K562 (cell line): ENCODE measurements around the gene FIGLA. TPM values are rescaled to one million over a fixed set of nuclear protein-coding genes. Genes with fewer than 3 reads are reported as not detected.

Source experiments
- ATAC-seq: fragments of 200-7000 bp; cut with Tn5 transposase; 3 replicates; pipeline ENCODE4 v1.9.1; 2020; ENCODE audit warnings: moderate library complexity
- BruUV-seq: library from RNA; stranded (reverse); fragments of 400-500 nt; replicated peaks from 2 replicates; lab custom pipeline; 2021; lab: Mats Ljungman, UMichigan
- CTCF ChIA-PET: fragments of 300-600 bp; formaldehyde crosslinking; extraction: SDS; loops from one replicate; lab custom pipeline; 2021; ENCODE audit warnings: low intra/inter-chr PET ratio; lab: Yijun Ruan, JAX
- POLR2A ChIA-PET: fragments of 300-600, 350-650 bp; sonication (Branson Sonifier 250); formaldehyde crosslinking; extraction: SDS; loops from one replicate; lab custom pipeline; 2021; ENCODE audit warnings: antibody characterized with exemption, inconsistent platforms; lab: Yijun Ruan, JAX
- DNase-seq, 4 experiments: peaks; one replicate each; pipeline versions ENCODE4 v3.0.0 to v3.0.0-alpha.2; 2011 to 2018; ENCODE audit warnings: low spot score in 3 of 4, mixed read lengths in 3 of 4; ENCODE audit errors: extremely low read depth in 1 of 4
- FAIRE-seq: peaks from 2 replicates; lab custom pipeline; 2011; peaks lifted over from hg19 to GRCh38; lab: Jason Lieb, UNC
- H2AFZ ChIP-seq: 2 replicates; pipeline ENCODE4 v1.6.0; 2011; ENCODE audit warnings: low read depth, low read length, control low read depth, inconsistent platforms
- H3K27ac ChIP-seq: fragments of 200-600 bp; 3 replicates; pipeline ENCODE4 v1.8.0; 2011; ENCODE audit warnings: low read depth, mild to moderate bottlenecking, control low read depth, inconsistent platforms, low read length, moderate library complexity, mixed read lengths; ENCODE audit errors: extremely low read depth
- H3K27me3 ChIP-seq, 2 experiments: fragments of 300-600 bp in 1 of 2; 2 replicates in 1 of 2; 3 replicates in 1 of 2; pipeline versions ENCODE4 v1.6.0 to v1.8.0; 2011; ENCODE audit warnings: inconsistent platforms in 2 of 2, low read length in 2 of 2, mild to moderate bottlenecking in 1 of 2, mixed read lengths in 1 of 2, moderate library complexity in 1 of 2; ENCODE audit not compliant: control insufficient read depth in 2 of 2, insufficient read depth in 2 of 2
- H3K36me3 ChIP-seq: fragments of 300-600 bp; 3 replicates; pipeline ENCODE4 v1.8.0; 2011; ENCODE audit warnings: mild to moderate bottlenecking, low read length, inconsistent platforms; ENCODE audit not compliant: control insufficient read depth, insufficient read depth
- H3K4me1 ChIP-seq, 2 experiments: fragments of 200-600 bp in 1 of 2; replicated peaks in 1 of 2; 2 replicates in 1 of 2; 3 replicates in 1 of 2; pipeline versions ENCODE4 v1.5.1 to v1.8.0; 2011; ENCODE audit warnings: inconsistent platforms in 2 of 2, low read length in 2 of 2, mild to moderate bottlenecking in 1 of 2, mixed read lengths in 1 of 2, moderate library complexity in 1 of 2; ENCODE audit not compliant: control insufficient read depth in 2 of 2, insufficient read depth in 2 of 2
- H3K4me2 ChIP-seq: 2 replicates; pipeline ENCODE4 v1.6.1; 2011; ENCODE audit warnings: low read length, control low read depth, inconsistent platforms, mixed read lengths; ENCODE audit not compliant: insufficient read depth
- H3K4me3 ChIP-seq: fragments of 200-600 bp; sonication (generic), shearing (Covaris generic); 2 replicates; pipeline ENCODE4 v1.5.1; 2016; ENCODE audit warnings: control low read depth, inconsistent platforms
- H3K79me2 ChIP-seq: fragments of 200-600 bp; 3 replicates; pipeline ENCODE4 v1.8.0; 2011; ENCODE audit warnings: low read length, inconsistent platforms; ENCODE audit not compliant: control insufficient read depth, insufficient read depth
- H3K9ac ChIP-seq, 2 experiments: 2 replicates each; pipeline versions ENCODE4 v1.6.0 to v1.6.1; 2011; ENCODE audit warnings: low read depth in 2 of 2, low read length in 2 of 2, control low read depth in 1 of 2, inconsistent platforms in 1 of 2, mild to moderate bottlenecking in 1 of 2, mixed read lengths in 1 of 2; ENCODE audit not compliant: insufficient read depth in 1 of 2
- H3K9me1 ChIP-seq: one replicate; pipeline ENCODE4 v1.6.0; 2011; ENCODE audit warnings: inconsistent platforms, mild to moderate bottlenecking, low read length, moderate library complexity; ENCODE audit not compliant: control insufficient read depth, insufficient read depth
- H3K9me3 ChIP-seq: replicated peaks from 2 replicates; pipeline ENCODE4 v1.5.1; 2011; ENCODE audit warnings: low read depth, low read length, inconsistent platforms; ENCODE audit not compliant: control insufficient read depth, insufficient read depth
- H4K20me1 ChIP-seq: replicated peaks from 2 replicates; pipeline ENCODE4 v1.6.1; 2011; ENCODE audit warnings: low read length, inconsistent platforms, mixed read lengths; ENCODE audit not compliant: control insufficient read depth, insufficient read depth
- DACH1 ChIP-seq: fragments of 450-650 bp; IDR thresholded peaks from 2 replicates; pipeline ENCODE4 v1.6.1; 2018; ENCODE audit not compliant: partially characterized antibody
- EHMT2 ChIP-seq: fragments of 450-650 bp; IDR thresholded peaks from 2 replicates; pipeline ENCODE4 v1.6.1; 2018; ENCODE audit warnings: antibody characterized with exemption
- MIER1 ChIP-seq: fragments of 450-650 bp; IDR thresholded peaks from 2 replicates; pipeline ENCODE4 v1.6.1; 2016; ENCODE audit warnings: antibody characterized with exemption, mild to moderate bottlenecking, low read depth
- MYNN ChIP-seq, 2 experiments: sonication (generic); formaldehyde crosslinking in 1 of 2; IDR thresholded peaks; 2 replicates each; pipeline versions ENCODE4 v1.5.0 to v1.6.1; 2016 to 2020; ENCODE audit warnings: antibody characterized with exemption in 1 of 2, missing genetic modification reagents in 1 of 2
- TOE1 ChIP-seq, 2 experiments: fragments of 450-650 bp in 1 of 2; sonication (generic) in 1 of 2; formaldehyde crosslinking in 1 of 2; IDR thresholded peaks; 2 replicates each; pipeline versions ENCODE4 v1.7.1 to v1.8.0; 2016 to 2022; ENCODE audit warnings: borderline replicate concordance in 2 of 2, mild to moderate bottlenecking in 2 of 2, antibody characterized with exemption in 1 of 2, inconsistent platforms in 1 of 2, low read depth in 1 of 2, missing genetic modification reagents in 1 of 2, moderate library complexity in 1 of 2
- ZC3H8 ChIP-seq: fragments of 450-650 bp; IDR thresholded peaks from 2 replicates; pipeline ENCODE4 v1.6.1; 2017
- ZFPM2 ChIP-seq: fragments of 250-450 bp; sonication (Bioruptor Pico); IDR thresholded peaks from 2 replicates; pipeline ENCODE4 v1.5.1; 2022; ENCODE audit warnings: mild to moderate bottlenecking
- ZKSCAN1 ChIP-seq: fragments of 150-350 bp; IDR thresholded peaks from 2 replicates; pipeline ENCODE4 v1.6.1; 2016; ENCODE audit warnings: low read depth, low read length
- WGBS: fragments of 100-300 bp; shearing (Covaris generic); methylation state at CpG from one replicate; pipeline ENCODE4 v1.1.6; 2016; ENCODE audit warnings: low coverage, mixed read lengths; ENCODE audit not compliant: insufficient coverage; ENCODE audit errors: missing lambda C conversion rate; 5-methylcytosine and 5-hydroxymethylcytosine counted together
- in situ Hi-C: fragments of 300-500 bp; cut with MboI; formaldehyde crosslinking; loops from 4 replicates; pipeline ENCODE4 v1.15.0; 2018; ENCODE audit warnings: inconsistent platforms, mixed read lengths
- intact Hi-C: fragments of 100-400 bp; cut with micrococcal nuclease; formaldehyde crosslinking; loops from 2 replicates; pipeline ENCODE4 v1.14.2; 2022
- polyA plus RNA-seq, 8 experiments: library from polyadenylated mRNA; depleted of rRNA in 4 of 8; stranded (reverse) in 5 of 8; unstranded in 3 of 8; fragments of >200 nt; fragmentation: Nextera tagmentation in 2 of 8; fragmentation: Illumina TruSeq in 1 of 8; extraction: Ambion mirVana in 2 of 8; extraction: Trizol in 1 of 8; gene quantifications; 2 replicates each; pipeline versions ENCODE4 v1.2.1 to v1.2.3, GENCODE V29; 2011 to 2014; ENCODE audit warnings: inconsistent platforms in 1 of 8, missing spikeins in 1 of 8
- total RNA-seq, 7 experiments: library from RNA; depleted of rRNA in 6 of 7; stranded (reverse); fragments of >200 nt in 6 of 7; fragmentation: Illumina TruSeq in 2 of 7; extraction: Trizol in 2 of 7; gene quantifications; 2 replicates each; pipeline versions ENCODE4 v1.2.1 to v1.2.3, GENCODE V29; 2011 to 2021; ENCODE audit warnings: low replicate concordance in 1 of 7
- TF ChIP-seq, protein P1 (sequence below): fragments of 250-450 bp; sonication (Bioruptor Pico); IDR thresholded peaks from 2 replicates; pipeline ENCODE4 v1.5.0; 2021
- TF ChIP-seq, protein P2 (sequence below), 2 experiments: fragments of 450-650 bp; conservative IDR thresholded peaks; 2 replicates each; pipeline ENCODE4 v1.6.1; 2017; ENCODE audit warnings: mild to moderate bottlenecking in 2 of 2, moderate library complexity in 2 of 2
- TF ChIP-seq, protein P3 (sequence below), 2 experiments: fragments of 250-450 bp in 1 of 2; fragments of 450-650 bp in 1 of 2; sonication (Bioruptor Pico) in 1 of 2; IDR thresholded peaks; 2 replicates each; pipeline versions ENCODE4 v1.6.1 to v1.8.0; 2016 to 2021; ENCODE audit warnings: mild to moderate bottlenecking in 2 of 2, moderate library complexity in 2 of 2, missing compliant biosample characterization in 1 of 2, missing genetic modification characterization in 1 of 2
- TF ChIP-seq, protein P4 (sequence below): fragments of 450-650 bp; IDR thresholded peaks from one replicate; pipeline ENCODE4 v1.6.1; 2018; ENCODE audit warnings: mild to moderate bottlenecking, moderate library complexity; ENCODE audit not compliant: partially characterized antibody
- TF ChIP-seq, protein P5 (sequence below): fragments of 250-450 bp; sonication (Bioruptor Pico); IDR thresholded peaks from 2 replicates; pipeline ENCODE4 v1.5.0; 2020; ENCODE audit warnings: mild to moderate bottlenecking
- TF ChIP-seq, protein P6 (sequence below): fragments of 450-650 bp; IDR thresholded peaks from 2 replicates; pipeline ENCODE4 v1.7.0; 2016; ENCODE audit warnings: borderline replicate concordance

The FIGLA gene
- total and polyA plus RNA-seq, 9 of the 15 experiments (the other 6 are each of a cell fraction or from before 2014, with no cell fraction given) = not detected

DNA sequence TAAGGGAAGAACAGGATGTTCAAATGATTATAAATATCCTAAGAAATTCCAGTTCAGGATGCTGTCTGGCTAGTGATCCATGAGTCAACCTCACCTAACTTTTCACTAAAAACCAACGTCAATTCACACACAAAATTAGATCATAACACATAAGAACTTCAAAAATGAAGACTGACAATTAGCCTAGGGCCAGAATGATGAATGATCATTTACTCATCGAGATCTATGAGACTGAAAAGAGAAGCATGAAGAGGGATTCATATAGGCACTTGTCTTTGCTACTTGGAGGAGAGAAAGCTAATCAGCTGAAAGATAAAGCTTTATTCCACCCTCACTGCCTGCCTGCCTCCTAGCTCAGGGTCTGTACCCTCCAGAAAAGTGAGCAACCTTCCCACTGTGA is 52.3 kb downstream of the FIGLA start:
- POLR2A ChIA-PET = interaction anchor here (1.5 kb wide), 1 partner anchor 14 kb away, joined by 4 read pairs; no protein-coding TSS in a partner anchor
- no peak overlapping the region for H3K4me2 ChIP-seq

More for the DNA sequence above, 52.3 kb downstream of the FIGLA start:
- no peaks in the 10 kb centered on the region for H3K27me3 ChIP-seq
- 0 out of 3 replicates have a peak, but pooled peaks cover 8% of the 10 kb centered on the region for H3K79me2 ChIP-seq
- H3K4me3 ChIP-seq = no peak overlapping the region
- H4K20me1 ChIP-seq = no peaks in the 10 kb centered on the region
- in situ Hi-C loops (no loop called here), intact Hi-C loops (no loop called here)
- H2AFZ ChIP-seq = no peak overlapping the region
- FAIRE-seq (no peak), ATAC-seq (no peak), DNase-seq (no peak)
- no peaks in the 10 kb centered on the region for H3K36me3 ChIP-seq
- TF ChIP-seq ZC3H8 (no peak), MIER1 (no peak), ZKSCAN1 (no peak), TOE1 (IDR thresholded peaks at IDR 0.05; ENCODE audit: borderline replicate concordance) (no peak), TOE1 (CRISPR knock-in tag; IDR thresholded peaks at IDR 0.05; ENCODE audit: borderline replicate concordance, low read depth) (no peak), ZFPM2 (CRISPR knock-in tag) (no peak), DACH1 (no peak), MYNN (IDR thresholded peaks at IDR 0.05) (no peak), MYNN (CRISPR knock-in tag; IDR thresholded peaks at IDR 0.05) (no peak), EHMT2 (no peak)
- TF ChIP-seq, protein P1, sequence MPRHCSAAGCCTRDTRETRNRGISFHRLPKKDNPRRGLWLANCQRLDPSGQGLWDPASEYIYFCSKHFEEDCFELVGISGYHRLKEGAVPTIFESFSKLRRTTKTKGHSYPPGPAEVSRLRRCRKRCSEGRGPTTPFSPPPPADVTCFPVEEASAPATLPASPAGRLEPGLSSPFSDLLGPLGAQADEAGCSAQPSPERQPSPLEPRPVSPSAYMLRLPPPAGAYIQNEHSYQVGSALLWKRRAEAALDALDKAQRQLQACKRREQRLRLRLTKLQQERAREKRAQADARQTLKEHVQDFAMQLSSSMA (CRISPR knock-in tag) = no peak
- TF ChIP-seq, protein P2, sequence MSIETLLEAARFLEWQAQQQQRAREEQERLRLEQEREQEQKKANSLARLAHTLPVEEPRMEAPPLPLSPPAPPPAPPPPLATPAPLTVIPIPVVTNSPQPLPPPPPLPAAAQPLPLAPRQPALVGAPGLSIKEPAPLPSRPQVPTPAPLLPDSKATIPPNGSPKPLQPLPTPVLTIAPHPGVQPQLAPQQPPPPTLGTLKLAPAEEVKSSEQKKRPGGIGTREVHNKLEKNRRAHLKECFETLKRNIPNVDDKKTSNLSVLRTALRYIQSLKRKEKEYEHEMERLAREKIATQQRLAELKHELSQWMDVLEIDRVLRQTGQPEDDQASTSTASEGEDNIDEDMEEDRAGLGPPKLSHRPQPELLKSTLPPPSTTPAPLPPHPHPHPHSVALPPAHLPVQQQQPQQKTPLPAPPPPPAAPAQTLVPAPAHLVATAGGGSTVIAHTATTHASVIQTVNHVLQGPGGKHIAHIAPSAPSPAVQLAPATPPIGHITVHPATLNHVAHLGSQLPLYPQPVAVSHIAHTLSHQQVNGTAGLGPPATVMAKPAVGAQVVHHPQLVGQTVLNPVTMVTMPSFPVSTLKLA (conservative IDR thresholded peaks at IDR 0.05) = no peak
- TF ChIP-seq, protein P3, sequence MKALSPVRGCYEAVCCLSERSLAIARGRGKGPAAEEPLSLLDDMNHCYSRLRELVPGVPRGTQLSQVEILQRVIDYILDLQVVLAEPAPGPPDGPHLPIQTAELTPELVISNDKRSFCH (CRISPR knock-in tag; IDR thresholded peaks at IDR 0.05) = no peak
- TF ChIP-seq, protein P3 (tag; IDR thresholded peaks at IDR 0.05) = no peak
- TF ChIP-seq, protein P4, sequence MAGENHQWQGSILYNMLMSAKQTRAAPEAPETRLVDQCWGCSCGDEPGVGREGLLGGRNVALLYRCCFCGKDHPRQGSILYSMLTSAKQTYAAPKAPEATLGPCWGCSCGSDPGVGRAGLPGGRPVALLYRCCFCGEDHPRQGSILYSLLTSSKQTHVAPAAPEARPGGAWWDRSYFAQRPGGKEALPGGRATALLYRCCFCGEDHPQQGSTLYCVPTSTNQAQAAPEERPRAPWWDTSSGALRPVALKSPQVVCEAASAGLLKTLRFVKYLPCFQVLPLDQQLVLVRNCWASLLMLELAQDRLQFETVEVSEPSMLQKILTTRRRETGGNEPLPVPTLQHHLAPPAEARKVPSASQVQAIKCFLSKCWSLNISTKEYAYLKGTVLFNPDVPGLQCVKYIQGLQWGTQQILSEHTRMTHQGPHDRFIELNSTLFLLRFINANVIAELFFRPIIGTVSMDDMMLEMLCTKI = no peak
- TF ChIP-seq, protein P5, sequence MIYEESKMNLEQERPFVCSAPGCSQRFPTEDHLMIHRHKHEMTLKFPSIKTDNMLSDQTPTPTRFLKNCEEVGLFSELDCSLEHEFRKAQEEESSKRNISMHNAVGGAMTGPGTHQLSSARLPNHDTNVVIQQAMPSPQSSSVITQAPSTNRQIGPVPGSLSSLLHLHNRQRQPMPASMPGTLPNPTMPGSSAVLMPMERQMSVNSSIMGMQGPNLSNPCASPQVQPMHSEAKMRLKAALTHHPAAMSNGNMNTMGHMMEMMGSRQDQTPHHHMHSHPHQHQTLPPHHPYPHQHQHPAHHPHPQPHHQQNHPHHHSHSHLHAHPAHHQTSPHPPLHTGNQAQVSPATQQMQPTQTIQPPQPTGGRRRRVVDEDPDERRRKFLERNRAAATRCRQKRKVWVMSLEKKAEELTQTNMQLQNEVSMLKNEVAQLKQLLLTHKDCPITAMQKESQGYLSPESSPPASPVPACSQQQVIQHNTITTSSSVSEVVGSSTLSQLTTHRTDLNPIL (CRISPR knock-in tag) = no peak
- TF ChIP-seq, protein P6, sequence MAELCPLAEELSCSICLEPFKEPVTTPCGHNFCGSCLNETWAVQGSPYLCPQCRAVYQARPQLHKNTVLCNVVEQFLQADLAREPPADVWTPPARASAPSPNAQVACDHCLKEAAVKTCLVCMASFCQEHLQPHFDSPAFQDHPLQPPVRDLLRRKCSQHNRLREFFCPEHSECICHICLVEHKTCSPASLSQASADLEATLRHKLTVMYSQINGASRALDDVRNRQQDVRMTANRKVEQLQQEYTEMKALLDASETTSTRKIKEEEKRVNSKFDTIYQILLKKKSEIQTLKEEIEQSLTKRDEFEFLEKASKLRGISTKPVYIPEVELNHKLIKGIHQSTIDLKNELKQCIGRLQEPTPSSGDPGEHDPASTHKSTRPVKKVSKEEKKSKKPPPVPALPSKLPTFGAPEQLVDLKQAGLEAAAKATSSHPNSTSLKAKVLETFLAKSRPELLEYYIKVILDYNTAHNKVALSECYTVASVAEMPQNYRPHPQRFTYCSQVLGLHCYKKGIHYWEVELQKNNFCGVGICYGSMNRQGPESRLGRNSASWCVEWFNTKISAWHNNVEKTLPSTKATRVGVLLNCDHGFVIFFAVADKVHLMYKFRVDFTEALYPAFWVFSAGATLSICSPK = no peak
- H3K27ac ChIP-seq = no peak overlapping the region
- peaks cover 0 to 6% of the 10 kb centered on the region in 2 experiments; a peak in 2 of 5 replicates for H3K4me1 ChIP-seq
- BruUV-seq = no TSS peak
- 22% methylated on average over 2 of the region's 2 CpGs for WGBS
- H3K9me1 ChIP-seq = no peaks in the 10 kb centered on the region
- H3K9ac ChIP-seq = no peak overlapping the region
- CTCF ChIA-PET = no interaction called here
- H3K9me3 ChIP-seq = no peaks in the 10 kb centered on the region
